Endothelial cell of hepatic sinusoid (primary cell): Measurements from ENCODE around the gene RITA1.

Experiments
- in situ Hi-C: cut with HindIII; loops from 2 replicates; pipeline ENCODE4 v1.10.0; 2017; ENCODE audit warnings: low sequenced_read_pairs

RITA1 gene

DNA sequence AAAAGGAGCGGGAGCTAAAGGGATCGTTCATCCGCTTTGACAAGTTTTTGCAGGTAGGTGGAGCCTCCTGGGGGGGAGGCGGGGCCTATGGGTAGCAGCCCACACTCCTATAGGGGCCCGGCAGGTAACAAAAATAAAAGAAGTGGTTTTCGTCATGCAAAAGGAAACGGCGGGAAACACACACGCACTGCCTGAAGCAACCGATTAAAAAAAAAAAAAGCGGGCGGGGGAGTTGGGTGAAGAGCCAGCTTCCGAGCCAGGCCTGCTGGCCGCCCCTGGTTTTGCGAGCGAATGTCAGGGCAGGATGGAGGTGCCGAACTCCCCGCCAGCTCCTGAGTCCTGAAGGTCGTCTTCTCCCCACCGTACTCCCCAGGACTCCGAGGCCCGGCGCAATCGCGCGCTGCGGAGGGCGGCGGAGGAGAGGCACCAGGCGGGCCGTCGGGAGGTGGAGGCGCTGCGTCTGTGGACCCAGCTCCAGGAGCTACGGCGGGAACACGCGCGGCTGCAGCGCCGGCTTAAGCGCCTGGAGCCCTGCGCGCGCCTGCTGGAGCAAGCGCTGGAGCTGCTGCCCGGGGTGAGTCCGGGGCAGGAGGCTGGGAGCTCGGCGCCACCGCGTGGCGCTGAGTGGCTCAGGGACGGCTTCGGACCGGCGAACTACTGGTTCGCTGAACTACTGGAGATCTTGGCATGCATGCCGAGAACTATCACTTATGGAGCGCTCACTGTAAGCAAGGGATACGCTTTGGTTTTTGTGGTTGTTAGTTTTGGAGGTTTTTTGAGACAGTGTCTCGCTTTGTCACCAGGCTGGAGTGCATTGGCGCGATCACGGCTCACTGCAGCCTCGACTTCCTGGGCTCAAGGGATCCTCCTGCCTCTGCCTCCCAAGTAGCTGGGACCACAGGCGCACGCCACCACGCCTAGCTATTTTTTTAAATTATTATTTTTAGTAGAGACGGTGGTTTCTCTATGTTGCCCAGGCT, 32.4 kb upstream of the RITA1 start:
- in situ Hi-C loops, result no loop called here

DNA sequence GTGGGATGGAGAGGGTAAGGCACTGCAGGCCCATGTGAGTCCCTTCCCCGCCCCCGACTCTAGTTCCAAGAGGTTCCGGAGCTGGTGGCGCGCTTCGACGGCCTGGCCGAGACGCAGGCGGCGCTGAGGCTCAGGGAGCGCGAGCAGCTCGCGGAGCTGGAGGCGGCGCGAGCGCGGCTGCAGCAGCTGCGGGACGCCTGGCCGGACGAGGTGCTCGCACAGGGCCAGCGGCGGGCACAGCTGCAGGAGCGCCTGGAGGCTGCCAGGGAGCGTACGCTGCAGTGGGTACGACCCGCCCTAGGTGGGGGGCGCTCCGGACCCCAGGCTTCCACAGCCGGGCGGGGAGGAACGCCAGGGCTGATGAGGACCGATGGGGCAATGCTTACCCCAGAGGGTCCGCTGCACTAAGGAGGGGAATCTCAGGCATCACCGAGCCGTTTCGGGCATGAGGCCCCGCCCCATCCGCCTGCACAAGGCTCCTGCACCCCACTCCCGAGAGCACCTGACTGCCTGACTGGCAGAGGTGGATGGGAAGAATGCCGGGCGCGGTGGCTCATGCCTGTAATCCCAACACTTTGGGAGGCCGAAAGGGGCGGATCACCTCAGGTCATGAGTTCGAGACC, 31.1 kb upstream of the RITA1 start:
- in situ Hi-C loops, result no loop called here

GRCh38 chr12:113155060-113155459, 30.5 kb upstream of the RITA1 start:
- in situ Hi-C loops, result no loop called here

GRCh38 chr12:113155646-113156045, 29.9 kb upstream of the RITA1 start:
- in situ Hi-C loops, result no loop called here

- in situ Hi-C loops, result no loop called here
These were observed 28.2 kb upstream of the RITA1 start for GRCh38 chr12:113157218-113157859.

- in situ Hi-C loops, result no loop called here
These were observed 26.9 kb upstream of the RITA1 start for GRCh38 chr12:113158439-113159203.

GRCh38 chr12:113159937-113160336, 25.6 kb upstream of the RITA1 start:
- in situ Hi-C loops, result loop anchor here (5.0 kb wide), 1 partner anchor 98 kb away; no protein-coding TSS in a partner anchor

GRCh38 chr12:113161415-113162016, 24.0 kb upstream of the RITA1 start:
- in situ Hi-C loops, result loop anchor here (5.0 kb wide), 1 partner anchor 99 kb away; no protein-coding TSS in a partner anchor

DNA sequence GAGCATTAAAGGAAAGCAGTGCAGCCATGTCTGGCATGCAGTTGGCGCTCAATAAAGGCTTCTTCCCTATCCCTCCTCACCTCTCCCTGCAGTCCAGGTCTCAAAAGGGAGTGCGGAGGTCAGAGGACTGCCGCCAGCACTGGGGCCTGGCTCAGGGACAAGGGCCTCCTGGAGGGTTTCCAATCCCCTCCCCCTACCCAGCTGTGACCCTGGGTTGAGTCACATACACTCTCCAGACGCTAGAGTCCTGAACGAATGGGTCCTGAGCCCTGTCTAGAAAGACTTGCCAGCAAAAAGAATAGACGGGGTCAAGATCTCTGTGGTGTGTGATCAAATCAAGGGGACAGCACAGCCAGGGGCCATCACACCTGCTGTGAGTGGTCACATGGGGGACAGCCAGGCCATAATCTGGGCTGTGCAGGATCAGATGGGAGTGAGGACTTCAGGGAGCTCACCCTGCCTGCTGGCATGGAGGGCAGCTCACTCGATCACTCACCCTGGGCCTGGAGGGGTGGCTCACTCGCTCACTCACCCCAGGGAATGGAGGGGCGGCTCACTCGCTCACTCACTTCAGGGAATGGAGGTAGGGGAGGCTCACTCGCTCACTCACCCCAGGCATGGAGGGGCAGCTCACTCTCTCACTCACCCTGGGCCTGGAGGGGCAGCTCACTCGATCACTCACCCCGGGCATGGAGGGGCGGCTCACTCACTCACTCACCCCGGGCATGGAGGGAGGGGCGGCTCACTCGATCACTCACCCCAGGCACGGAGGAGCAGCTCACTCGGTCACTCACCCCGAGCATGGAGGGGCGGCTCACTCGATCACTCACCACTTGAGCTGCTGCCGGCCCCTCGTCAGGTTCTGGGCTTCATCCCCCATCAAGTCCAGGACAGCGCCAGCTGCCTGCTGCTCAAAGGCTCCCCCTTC, 23.2 kb upstream of the RITA1 start:
- in situ Hi-C loops, result loop anchor here (5.0 kb wide), 1 partner anchor 100 kb away; no protein-coding TSS in a partner anchor

GRCh38 chr12:113163030-113163360, 22.5 kb upstream of the RITA1 start:
- in situ Hi-C loops, result loop anchor here (5.0 kb wide), 1 partner anchor 101 kb away; no protein-coding TSS in a partner anchor

- in situ Hi-C loops, result loop anchor here (5.0 kb wide), 1 partner anchor 102 kb away; no protein-coding TSS in a partner anchor
These were observed 21.5 kb upstream of the RITA1 start for GRCh38 chr12:113164014-113164413.

- in situ Hi-C loops, result no loop called here
These were observed 19.7 kb upstream of the RITA1 start for GRCh38 chr12:113165521-113166450.

GRCh38 chr12:113167868-113168267, 17.7 kb upstream of the RITA1 start:
- in situ Hi-C loops, result no loop called here

GRCh38 chr12:113169697-113170096, 15.8 kb upstream of the RITA1 start:
- in situ Hi-C loops, result no loop called here

GRCh38 chr12:113170457-113170856, 15.1 kb upstream of the RITA1 start:
- in situ Hi-C loops, result no loop called here

- in situ Hi-C loops, result no loop called here
These were observed 14.6 kb upstream of the RITA1 start for GRCh38 chr12:113170926-113171325.

DNA sequence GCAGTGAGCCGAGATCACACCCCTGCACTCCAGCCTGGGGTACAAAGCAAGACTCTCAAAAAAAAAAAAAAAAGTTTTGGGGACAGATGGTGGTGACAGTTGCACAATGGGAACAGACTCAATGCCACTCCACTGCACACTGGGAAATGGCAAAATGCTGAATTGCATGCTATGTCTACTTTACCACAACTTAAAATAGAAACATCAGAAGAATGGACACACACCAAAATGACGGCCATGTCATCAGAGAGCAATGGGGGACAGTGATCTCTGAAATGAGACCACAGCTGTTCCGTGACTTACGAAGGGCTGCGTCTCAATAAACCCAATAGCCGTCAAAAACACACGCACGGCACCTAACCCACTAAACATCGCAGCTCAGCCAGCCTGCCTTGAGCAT, 14.0 kb upstream of the RITA1 start:
- in situ Hi-C loops, result no loop called here

GRCh38 chr12:113172185-113172584, 13.3 kb upstream of the RITA1 start:
- in situ Hi-C loops, result no loop called here
